HPDE6-E6E7 (cell line): ENCODE measurements around the gene PDE6A.
"Not testable (repeated sequence)": the region's sequence is repeated elsewhere in the genome, so short reads cannot be mapped to it uniquely, and the experiment has no call there.

Experiments
- DNase-seq: peaks from one replicate; pipeline ENCODE4 v3.0.0; 2011; ENCODE audit warnings: missing footprints; ENCODE audit errors: extremely low spot score

PDE6A gene

DNA sequence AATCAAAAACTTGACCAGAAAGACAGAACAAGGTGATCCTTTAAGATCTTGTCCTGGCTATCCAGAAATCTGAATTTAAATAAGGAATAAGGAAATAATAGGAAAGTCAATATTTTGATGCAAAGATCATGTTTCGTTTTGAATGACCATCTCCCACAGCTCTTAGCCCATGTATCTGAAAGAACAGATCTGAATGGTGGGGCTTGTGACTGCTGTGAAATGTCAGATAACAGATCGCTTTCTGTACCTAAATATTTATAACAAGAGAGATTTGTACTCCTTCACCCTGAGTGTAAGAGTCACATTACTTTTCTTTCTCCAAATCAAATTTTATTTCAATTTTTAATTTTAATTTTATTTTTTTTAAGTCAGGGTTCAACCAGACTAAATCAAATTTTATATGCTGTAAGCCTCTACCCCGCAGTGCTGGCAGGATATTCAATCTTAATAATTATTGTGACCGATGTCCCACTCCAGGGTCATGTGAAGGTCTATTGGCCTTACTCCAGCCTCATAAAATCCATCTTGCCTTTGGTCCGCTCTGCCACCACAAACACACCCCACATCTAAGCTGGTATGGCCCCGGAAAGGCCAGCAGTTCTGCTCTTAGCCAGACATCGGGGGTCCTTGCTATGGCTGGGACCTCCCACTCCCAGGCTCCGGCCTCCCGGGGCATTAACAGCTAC lies 9.0 kb upstream of the PDE6A start:
- no peak for DNase-seq

DNA sequence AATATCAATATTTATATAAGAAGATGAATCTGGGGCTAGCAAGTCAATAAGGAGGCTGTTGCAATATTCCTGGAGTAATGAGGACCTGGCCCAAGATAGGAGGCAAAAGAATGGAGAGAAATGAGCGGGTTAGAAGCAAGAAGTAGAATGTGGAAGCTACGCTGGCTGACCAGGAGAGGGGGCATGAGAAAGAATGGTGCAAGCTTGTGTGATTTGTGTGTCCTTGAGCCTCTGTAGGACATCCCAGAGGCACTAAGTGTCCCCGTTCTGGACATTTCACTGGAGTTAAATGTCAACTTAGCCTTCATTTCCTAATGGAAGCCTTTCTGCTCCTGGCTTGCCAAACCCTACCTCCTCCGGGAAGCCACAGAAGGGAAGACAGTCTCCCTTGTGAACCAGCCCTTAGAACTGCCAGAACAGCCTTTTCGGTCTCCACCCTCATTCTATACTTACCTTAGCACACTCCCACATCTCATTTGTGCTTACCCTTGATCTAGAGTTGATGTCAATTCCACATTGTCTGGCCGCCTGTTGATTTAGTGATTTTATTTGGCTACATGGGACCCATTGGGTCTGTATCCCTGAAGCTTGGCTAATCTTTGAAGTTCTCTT lies 6.7 kb upstream of the PDE6A start:
- DNase-seq, result no peak

- DNase-seq, result no peak
Measured at GRCh38 chr5:149948993-149949392, 4.4 kb upstream of the PDE6A start.

- no peak for DNase-seq
Measured at GRCh38 chr5:149946118-149946517, 1.5 kb upstream of the PDE6A start.

DNA sequence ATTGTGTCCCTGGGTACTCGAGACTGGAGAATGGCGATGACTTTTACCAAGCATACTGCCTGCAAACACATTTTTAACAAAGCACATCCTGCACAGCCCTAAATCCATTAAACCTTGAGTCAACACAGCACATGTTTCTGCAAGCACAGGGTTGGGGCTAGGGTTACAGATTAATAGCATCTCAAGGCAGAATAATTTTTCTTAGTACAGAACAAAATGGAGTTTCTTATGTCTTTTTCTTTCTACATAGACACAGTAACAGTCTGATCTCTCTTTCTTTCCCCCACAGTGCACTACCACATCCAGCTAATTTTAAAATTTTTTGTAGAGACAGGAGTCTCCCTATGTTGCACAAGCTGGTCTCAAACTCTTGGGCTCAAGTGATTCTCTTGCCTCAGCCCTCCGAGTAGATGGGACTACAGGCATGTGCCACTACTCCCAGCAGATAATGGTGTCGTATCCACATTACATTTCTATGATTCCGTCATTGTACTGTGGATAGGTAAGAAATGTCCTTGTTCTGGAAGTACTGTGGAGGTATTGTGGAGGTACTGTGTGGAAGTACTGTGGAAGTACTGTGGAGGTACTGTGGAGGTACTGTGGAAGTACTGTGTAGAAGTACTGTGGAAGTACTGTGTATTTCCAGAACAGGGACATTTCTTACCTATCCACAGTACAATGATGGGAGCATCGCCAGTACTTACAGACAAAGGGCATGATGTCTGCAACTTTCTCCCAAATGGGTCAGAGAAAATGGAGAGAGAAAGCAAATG lies 1.2 kb downstream of the PDE6A start:
- DNase-seq, result not testable (repeated sequence)

- DNase-seq, result not testable (repeated sequence)
Measured at GRCh38 chr5:149942741-149943169, 1.8 kb downstream of the PDE6A start.

DNA sequence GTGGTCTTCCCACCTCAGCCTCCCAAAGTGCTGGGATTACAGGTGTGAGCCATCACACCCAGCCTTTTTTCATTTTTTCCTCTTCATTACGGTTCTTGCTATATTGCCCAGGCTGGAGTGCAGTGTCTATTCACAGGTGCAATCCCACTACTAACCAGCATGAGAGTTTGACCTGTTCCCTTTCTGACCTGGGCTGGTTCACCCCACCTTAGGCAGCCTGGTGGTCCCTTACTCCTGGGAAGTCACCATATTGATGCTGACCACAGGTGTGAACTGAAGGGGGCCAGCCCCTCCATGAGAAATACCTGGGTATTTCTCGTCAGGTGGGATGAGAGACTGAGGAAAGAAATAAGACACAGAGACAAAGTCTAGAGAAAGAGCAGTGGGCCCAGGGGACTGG lies 2.4 kb downstream of the PDE6A start:
- DNase-seq, result no peak

- no peak for DNase-seq
Measured at GRCh38 chr5:149941795-149942194, 2.8 kb downstream of the PDE6A start.

- no peak for DNase-seq
Measured at GRCh38 chr5:149940941-149941644, 3.5 kb downstream of the PDE6A start.

DNA sequence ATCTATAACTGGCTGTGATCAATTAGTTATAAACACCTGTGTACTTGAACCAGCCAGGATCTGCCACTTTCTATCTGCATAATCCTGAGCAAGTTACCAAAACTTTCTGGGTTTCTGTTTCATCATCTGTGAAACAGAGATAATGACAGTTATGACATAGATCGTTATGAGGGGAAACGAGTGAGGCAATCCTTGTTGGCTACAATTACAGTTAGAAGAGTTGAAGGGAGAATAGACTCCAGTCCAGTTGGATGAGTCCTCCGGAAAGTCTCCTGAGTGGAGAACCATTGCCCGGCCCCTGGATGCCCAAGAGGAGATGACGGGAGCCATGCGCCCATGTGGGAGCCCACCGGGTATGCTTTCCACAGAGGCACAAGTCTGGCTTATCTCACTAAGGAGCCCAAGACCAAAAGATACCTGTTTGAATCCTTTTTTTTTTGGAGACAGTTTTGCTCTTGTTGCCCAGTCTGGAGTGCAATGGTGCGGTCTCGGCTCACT lies 4.5 kb downstream of the PDE6A start:
- no peak for DNase-seq

DNA sequence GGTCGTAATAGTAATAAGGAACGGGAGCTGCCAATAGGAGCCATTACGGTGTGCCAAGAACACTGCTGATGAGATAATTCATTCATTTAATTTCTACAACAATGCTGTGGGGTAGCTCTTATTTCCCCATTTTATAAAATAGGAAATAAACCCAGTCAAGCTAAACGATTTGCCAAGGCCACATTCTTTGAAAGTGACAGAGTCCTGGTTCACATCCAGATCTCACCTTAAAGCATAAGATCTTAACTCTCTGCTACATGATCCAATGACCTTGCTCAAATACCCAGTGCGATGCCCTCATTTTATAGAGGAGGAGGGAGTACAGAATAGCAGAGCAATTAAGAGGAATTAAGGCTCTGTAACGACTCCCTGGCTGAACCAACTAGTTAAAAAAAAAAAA lies 5.0 kb downstream of the PDE6A start:
- no peak for DNase-seq

- DNase-seq, result peak; percentile 83
Measured at GRCh38 chr5:149938791-149939358, 5.7 kb downstream of the PDE6A start.

DNA sequence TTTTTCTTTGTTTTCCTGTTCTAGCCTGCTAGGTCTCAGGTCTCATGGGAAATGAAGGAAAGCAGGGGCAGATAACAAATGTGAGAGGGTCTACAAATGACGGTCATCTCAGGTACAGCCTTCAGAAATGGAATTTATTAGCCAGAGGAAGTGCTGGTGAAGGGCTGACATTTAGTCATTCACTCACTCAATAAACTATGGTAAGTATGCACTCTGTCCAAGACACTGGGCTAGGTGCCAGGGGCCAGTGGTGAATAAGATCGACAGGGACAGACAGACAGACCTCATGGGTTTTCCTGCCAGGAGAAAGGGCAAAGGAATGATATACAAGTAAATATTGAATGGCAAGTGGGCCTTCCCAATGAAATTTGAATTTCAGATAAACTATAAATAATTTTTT lies 6.3 kb downstream of the PDE6A start:
- no peak for DNase-seq

- no peak for DNase-seq
Measured at GRCh38 chr5:149937610-149938009, 7.0 kb downstream of the PDE6A start.

DNA sequence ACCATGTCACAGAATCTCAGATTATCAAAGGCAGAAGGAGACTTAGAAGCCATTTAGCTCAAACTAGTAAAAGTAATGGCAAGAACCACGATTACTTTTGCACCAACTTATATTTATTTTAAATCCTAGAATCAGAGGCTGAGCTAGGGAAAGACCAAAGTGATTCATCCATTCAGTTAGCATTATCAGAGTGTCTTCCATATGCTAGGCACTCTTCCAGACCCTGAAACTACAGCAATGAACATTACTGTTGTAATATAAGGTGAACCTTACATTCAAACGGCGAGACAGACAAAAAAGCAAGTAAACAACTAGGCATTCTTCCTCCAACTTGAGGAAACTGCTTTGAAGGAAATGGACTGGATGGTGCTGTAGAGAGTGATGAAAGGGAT lies 7.9 kb downstream of the PDE6A start:
- DNase-seq, result no peak

- no peak for DNase-seq
Measured at GRCh38 chr5:149936044-149936699, 8.4 kb downstream of the PDE6A start.

DNA sequence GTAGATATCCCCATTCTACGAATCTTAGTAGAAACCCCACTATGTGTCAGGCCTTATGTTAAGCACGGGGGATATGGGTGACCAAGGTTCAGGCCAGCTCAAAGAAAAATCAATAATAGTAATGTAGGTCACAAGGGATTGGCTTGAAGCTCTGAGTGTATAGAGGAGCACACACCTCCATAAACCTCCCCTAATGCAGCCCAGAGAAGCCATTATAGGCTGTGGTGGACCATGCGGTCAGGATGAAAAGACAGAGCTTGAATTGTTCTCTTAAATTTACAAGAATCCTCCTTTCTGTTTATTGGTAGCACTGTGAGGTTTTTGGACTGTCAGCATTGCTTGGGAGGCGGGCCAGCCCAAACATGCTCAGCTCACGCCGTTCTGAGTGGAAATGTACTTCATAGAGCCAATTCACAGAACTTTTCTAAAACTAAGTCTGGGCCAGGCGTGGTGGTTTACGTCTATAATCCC lies 9.1 kb downstream of the PDE6A start:
- no peak for DNase-seq

DNA sequence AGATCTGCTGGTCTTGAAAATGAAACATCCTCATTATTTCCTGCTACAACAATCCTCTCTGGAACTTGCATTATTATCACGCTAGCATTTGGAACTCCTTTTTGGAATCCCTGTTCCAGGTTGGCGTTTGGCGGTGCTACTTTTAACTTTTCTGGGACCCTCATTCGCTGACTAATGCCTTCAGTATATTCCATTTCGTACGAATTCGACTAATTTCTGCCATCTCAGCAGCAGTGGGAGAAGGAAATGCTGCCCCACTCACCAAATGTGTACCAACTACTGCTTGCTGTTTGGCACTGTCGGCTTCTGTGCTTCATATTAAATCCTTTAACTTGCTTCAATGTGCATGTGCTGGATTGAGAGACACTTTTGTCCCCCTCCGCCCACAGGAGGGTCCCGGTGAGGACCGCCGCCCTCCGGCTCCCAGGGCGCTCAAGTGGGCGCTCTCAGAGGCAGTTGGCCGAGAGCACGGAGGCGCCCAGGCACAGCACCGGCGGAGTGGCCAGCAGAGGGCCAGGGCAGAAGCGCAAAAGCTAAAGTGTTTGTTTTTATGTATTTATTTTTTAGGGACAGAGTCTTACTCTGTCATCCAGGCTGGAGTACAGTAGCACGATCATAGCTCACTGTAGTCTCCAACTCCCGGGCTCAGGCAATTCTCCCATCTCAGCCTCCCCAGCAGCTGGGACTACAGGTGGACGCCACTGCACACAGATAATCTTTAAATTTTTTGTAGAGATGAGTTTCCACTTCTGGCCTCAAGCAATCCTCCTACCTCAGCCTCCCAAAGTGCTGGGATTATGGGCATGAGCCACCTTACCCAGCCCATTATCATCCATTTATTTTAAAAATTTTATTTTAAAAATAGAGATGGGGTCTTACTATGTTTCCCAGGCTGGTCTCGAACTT lies 11.9 kb downstream of the PDE6A start:
- no peak for DNase-seq

GRCh38 chr5:149931992-149932436 lies 12.6 kb downstream of the PDE6A start:
- DNase-seq, result no peak
